H1 (cell line): ENCODE results near the gene RNF225. TPM values are rescaled to one million over a fixed set of nuclear protein-coding genes. Genes with fewer than 3 reads are reported as not detected.

ENCODE experiments used
- CTCF ChIA-PET: fragments of 300-600 bp; sonication (Branson Sonifier 250); formaldehyde crosslinking; loops from one replicate; lab custom pipeline; 2021; ENCODE audit not compliant: partially characterized antibody; lab: Charles Lee
- POLR2A ChIA-PET: fragments of 300-600 bp; sonication (Branson Sonifier 250); formaldehyde crosslinking; loops from one replicate; lab custom pipeline; 2021; ENCODE audit warnings: inconsistent platforms; ENCODE audit not compliant: partially characterized antibody; lab: Charles Lee
- DNase-seq, 2 experiments: peaks; one replicate each; pipeline versions ENCODE4 v3.0.0 to v3.0.0-alpha.2; 2010 to 2022; ENCODE audit warnings: low spot score in 2 of 2, low read depth in 1 of 2, mixed read lengths in 1 of 2
- FAIRE-seq: peaks from 2 replicates; lab custom pipeline; 2011; peaks lifted over from hg19 to GRCh38; lab: Jason Lieb, UNC
- H2AFZ ChIP-seq: 2 replicates; pipeline ENCODE4 v1.8.1; 2012; ENCODE audit warnings: low read length, inconsistent platforms
- H2AK5ac ChIP-seq: 2 replicates; pipeline ENCODE4 v1.6.1; 2013; ENCODE audit warnings: low read depth, low read length
- H2BK120ac ChIP-seq: replicated peaks from 2 replicates; pipeline ENCODE3; 2013; ENCODE audit warnings: low read depth, low read length, inconsistent platforms
- H2BK12ac ChIP-seq: 2 replicates; pipeline ENCODE4 v1.6.1; 2013; ENCODE audit warnings: low read depth, low read length
- H2BK15ac ChIP-seq: 2 replicates; pipeline ENCODE4 v1.6.1; 2013; ENCODE audit warnings: low read length
- H2BK20ac ChIP-seq: 2 replicates; pipeline ENCODE4 v1.6.1; 2013; ENCODE audit warnings: low read length
- H2BK5ac ChIP-seq: 2 replicates; pipeline ENCODE4 v1.6.1; 2013; ENCODE audit warnings: low read depth, low read length
- H3K14ac ChIP-seq: 2 replicates; pipeline ENCODE4 v1.6.1; 2013; ENCODE audit warnings: inconsistent platforms; ENCODE audit not compliant: insufficient read length
- H3K18ac ChIP-seq: 2 replicates; pipeline ENCODE4 v1.6.1; 2013; ENCODE audit warnings: low read length; ENCODE audit errors: extremely low read depth
- H3K23ac ChIP-seq: 2 replicates; pipeline ENCODE4 v1.6.1; 2013; ENCODE audit warnings: inconsistent platforms; ENCODE audit not compliant: insufficient read length
- H3K23me2 ChIP-seq: 2 replicates; pipeline ENCODE4 v1.6.1; 2013; ENCODE audit warnings: low read depth, low read length
- H3K27ac ChIP-seq: 2 replicates; pipeline ENCODE4 v1.6.1; 2011; ENCODE audit warnings: low read depth, low read length, inconsistent platforms
- H3K27me3 ChIP-seq, 4 experiments: replicated peaks in 1 of 4; 1 replicate in 1 of 4; 2 replicates in 3 of 4; pipeline versions ENCODE4 v1.6.1 to v1.8.1; 2011 to 2013; ENCODE audit warnings: low read length in 3 of 4, mild to moderate bottlenecking in 3 of 4, inconsistent platforms in 2 of 4, mixed read lengths in 2 of 4, moderate library complexity in 1 of 4; ENCODE audit not compliant: control insufficient read depth in 3 of 4, insufficient read depth in 3 of 4; ENCODE audit errors: extremely low read depth in 1 of 4
- H3K36me3 ChIP-seq, 4 experiments: 2 replicates each; pipeline versions ENCODE4 v1.6.1 to v1.8.1; 2011 to 2013; ENCODE audit warnings: mild to moderate bottlenecking in 4 of 4, low read length in 3 of 4, moderate library complexity in 2 of 4, control low read depth in 1 of 4, inconsistent platforms in 1 of 4; ENCODE audit not compliant: insufficient read depth in 4 of 4, control insufficient read depth in 2 of 4
- H3K4ac ChIP-seq: replicated peaks from 2 replicates; pipeline ENCODE3; 2013; ENCODE audit warnings: low read length, low read depth, mixed read lengths, inconsistent platforms; ENCODE audit not compliant: insufficient read length
- H3K4me1 ChIP-seq, 4 experiments: replicated peaks in 1 of 4; 1 replicate in 1 of 4; 2 replicates in 3 of 4; pipeline versions ENCODE4 v1.6.1 to v1.8.1; 2011 to 2013; ENCODE audit warnings: low read length in 3 of 4, inconsistent platforms in 2 of 4, mixed read lengths in 1 of 4; ENCODE audit not compliant: insufficient read depth in 4 of 4, control insufficient read depth in 3 of 4
- H3K4me2 ChIP-seq, 2 experiments: 2 replicates each; pipeline versions ENCODE4 v1.6.1 to v1.8.1; 2011 to 2013; ENCODE audit warnings: low read depth in 2 of 2, low read length in 2 of 2, control low read depth in 1 of 2, inconsistent platforms in 1 of 2, mild to moderate bottlenecking in 1 of 2; ENCODE audit not compliant: insufficient read depth in 1 of 2
- H3K4me3 ChIP-seq, 4 experiments: fragments of 200-600, 300-600 bp in 1 of 4; sonication (generic), shearing (Covaris generic), sonication (Bioruptor Twin) in 1 of 4; 2 replicates each; pipeline versions ENCODE4 v1.5.1 to v1.8.1; 2011 to 2016; ENCODE audit warnings: low read length in 4 of 4, low read depth in 3 of 4, control low read depth in 2 of 4, inconsistent platforms in 2 of 4, mild to moderate bottlenecking in 2 of 4, mixed read lengths in 1 of 4, moderate library complexity in 1 of 4; ENCODE audit not compliant: insufficient read depth in 2 of 4; ENCODE audit errors: extremely low read depth in 1 of 4
- H3K56ac ChIP-seq: replicated peaks from 2 replicates; pipeline ENCODE3; 2013; ENCODE audit warnings: low read depth, mild to moderate bottlenecking, mixed read lengths, low read length, inconsistent platforms; ENCODE audit not compliant: insufficient read length
- H3K79me1 ChIP-seq: 2 replicates; pipeline ENCODE4 v1.6.1; 2013; ENCODE audit warnings: low read depth, low read length, control low read depth
- H3K79me2 ChIP-seq, 2 experiments: 2 replicates each; pipeline versions ENCODE4 v1.6.1 to v1.8.1; 2012 to 2013; ENCODE audit warnings: low read length in 2 of 2, mild to moderate bottlenecking in 2 of 2, inconsistent platforms in 1 of 2; ENCODE audit not compliant: insufficient read depth in 2 of 2, control insufficient read depth in 1 of 2
- H3K9ac ChIP-seq, 4 experiments: replicated peaks in 1 of 4; 1 replicate in 1 of 4; 2 replicates in 3 of 4; pipeline versions ENCODE4 v1.6.1 to v1.8.1; 2011 to 2013; ENCODE audit warnings: low read depth in 3 of 4, low read length in 3 of 4, control low read depth in 2 of 4, mild to moderate bottlenecking in 2 of 4, moderate library complexity in 2 of 4, inconsistent platforms in 1 of 4; ENCODE audit errors: extremely low read depth in 1 of 4
- H3K9me3 ChIP-seq, 2 experiments: 2 replicates each; pipeline versions ENCODE4 v1.6.1 to v1.8.1; 2012 to 2013; ENCODE audit warnings: mild to moderate bottlenecking in 2 of 2, moderate library complexity in 2 of 2, control low read depth in 1 of 2, inconsistent platforms in 1 of 2, low read depth in 1 of 2, low read length in 1 of 2, mixed read lengths in 1 of 2; ENCODE audit not compliant: insufficient read depth in 2 of 2
- H4K20me1 ChIP-seq, 2 experiments: replicated peaks in 1 of 2; 2 replicates each; pipeline versions ENCODE3 to v1.8.1; 2011 to 2013; ENCODE audit warnings: inconsistent platforms in 2 of 2, low read length in 2 of 2, mild to moderate bottlenecking in 1 of 2; ENCODE audit not compliant: insufficient read depth in 2 of 2, control insufficient read depth in 1 of 2
- H4K5ac ChIP-seq: 2 replicates; pipeline ENCODE4 v1.6.1; 2013; ENCODE audit warnings: low read length, low read depth, mixed read lengths, inconsistent platforms; ENCODE audit not compliant: insufficient read length
- H4K8ac ChIP-seq: 2 replicates; pipeline ENCODE4 v1.8.0; 2013; ENCODE audit warnings: mild to moderate bottlenecking, moderate library complexity, low read length, inconsistent platforms; ENCODE audit not compliant: insufficient read depth; ENCODE audit errors: extremely low read depth
- H4K91ac ChIP-seq: replicated peaks from 2 replicates; pipeline ENCODE3; 2013; ENCODE audit warnings: low read length, mixed read lengths, inconsistent platforms; ENCODE audit not compliant: insufficient read length
- BACH1 ChIP-seq: IDR thresholded peaks from 2 replicates; pipeline ENCODE4 v1.6.1; 2012; ENCODE audit warnings: low read length, improper control_type of control experiment
- BRCA1 ChIP-seq: IDR thresholded peaks from 2 replicates; pipeline ENCODE4 v1.6.1; 2012; ENCODE audit warnings: low read depth, low read length, improper control_type of control experiment
- EP300 ChIP-seq, 2 experiments: IDR thresholded peaks; 1 replicate in 1 of 2; 2 replicates in 1 of 2; pipeline ENCODE4 v1.6.1; 2011 to 2012; ENCODE audit warnings: low read depth in 2 of 2, low read length in 2 of 2, mild to moderate bottlenecking in 2 of 2, borderline replicate concordance in 1 of 2, inconsistent platforms in 1 of 2, moderate library complexity in 1 of 2
- HDAC2 ChIP-seq, 2 experiments: fragments of 300-600 bp in 1 of 2; sonication (generic) in 1 of 2; IDR thresholded peaks; 2 replicates each; pipeline ENCODE4 v1.6.1; 2011 to 2012; ENCODE audit warnings: low read depth in 2 of 2, low read length in 2 of 2, mild to moderate bottlenecking in 2 of 2, moderate library complexity in 2 of 2, borderline replicate concordance in 1 of 2, inconsistent platforms in 1 of 2
- MAFK ChIP-seq: IDR thresholded peaks from 2 replicates; pipeline ENCODE4 v1.6.1; 2012; ENCODE audit warnings: low read depth, mild to moderate bottlenecking, improper control_type of control experiment, low read length
- NANOG ChIP-seq: IDR thresholded peaks from 2 replicates; pipeline ENCODE4 v1.6.1; 2011; ENCODE audit warnings: low read length, low read depth, mild to moderate bottlenecking, inconsistent platforms; ENCODE audit not compliant: insufficient read depth, poor library complexity, severe bottlenecking
- RXRA ChIP-seq: IDR thresholded peaks from 2 replicates; pipeline ENCODE4 v1.6.1; 2011; ENCODE audit warnings: low read depth, mild to moderate bottlenecking, low read length, moderate library complexity; ENCODE audit not compliant: insufficient read depth
- SP4 ChIP-seq: IDR thresholded peaks from 2 replicates; pipeline ENCODE4 v1.6.1; 2012; ENCODE audit warnings: low read length, inconsistent platforms
- TBP ChIP-seq: IDR thresholded peaks from 2 replicates; pipeline ENCODE4 v1.6.1; 2011; ENCODE audit warnings: low read depth, low read length, improper control_type of control experiment
- ZNF274 ChIP-seq: IDR thresholded peaks from 2 replicates; pipeline ENCODE4 v1.7.0; 2012; ENCODE audit warnings: low read length, borderline replicate concordance; ENCODE audit errors: extremely low read depth
- WGBS, 2 experiments: shearing (Covaris generic) in 1 of 2; methylation state at CpG; one replicate each; pipeline versions ENCODE4 v1.1.6 to v1.1.7; 2013 to 2015; ENCODE audit warnings: low lambda C conversion rate in 2 of 2, mixed read lengths in 2 of 2, inconsistent platforms in 1 of 2, low coverage in 1 of 2, missing lambda C conversion rate in 1 of 2; ENCODE audit not compliant: insufficient replicate concordance in 2 of 2, insufficient coverage in 1 of 2, insufficient read length in 1 of 2; ENCODE audit errors: extremely low coverage in 1 of 2, missing lambda C conversion rate in 1 of 2; 5-methylcytosine and 5-hydroxymethylcytosine counted together
- polyA plus RNA-seq, 7 experiments: library from polyadenylated mRNA; depleted of rRNA in 3 of 7; stranded (reverse) in 5 of 7; unstranded in 2 of 7; fragments of >200 nt in 5 of 7; fragments of 200-250 nt in 2 of 7; gene quantifications; 1 replicate in 5 of 7; 2 replicates in 1 of 7; 4 replicates in 1 of 7; pipeline versions ENCODE4 v1.2.1 to v1.2.3, GENCODE V29; 2011 to 2013; ENCODE audit warnings: missing spikeins in 2 of 7, mixed read lengths in 2 of 7
- total RNA-seq: library from RNA; stranded (reverse); fragmentation: NEBNext Ultra II Directional; extraction: Animal tissue kit (Norgen Biotek cat#: 25700); gene quantifications from 2 replicates; pipeline ENCODE4 v1.2.1, GENCODE V29; 2021
- TF ChIP-seq, protein P1 (sequence below): IDR thresholded peaks from 2 replicates; pipeline ENCODE4 v1.6.1; 2012; ENCODE audit warnings: inconsistent platforms

Gene RNF225
- total and polyA plus RNA-seq, 2 of the 8 experiments (the other 6 are each of a cell fraction or from before 2014, with no cell fraction given) = 0.17 to 1.0 TPM

DNA sequence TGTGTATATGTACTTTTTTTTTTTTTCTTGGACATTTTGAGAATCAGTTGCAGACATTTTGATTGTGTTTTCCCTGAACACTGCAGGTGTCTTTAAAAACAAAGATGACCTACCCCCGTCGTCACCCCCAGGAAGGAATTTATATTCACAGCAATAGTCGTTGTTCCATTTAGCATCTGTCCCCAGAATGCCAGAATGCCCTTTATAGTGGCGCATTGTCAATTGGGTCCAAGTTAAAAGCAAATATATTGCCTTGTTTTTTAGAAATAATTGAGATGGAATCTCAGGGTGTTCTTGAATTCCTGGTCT is 1.8 kb upstream of the RNF225 start:
- H2BK120ac ChIP-seq = no peak overlapping the region
- no peak overlapping the region for H2AFZ ChIP-seq
- FAIRE-seq (no peak), DNase-seq (no peak)
- peaks cover 0 to 25% of the 10 kb centered on the region in 2 experiments; a peak in 2 of 4 replicates for H3K79me2 ChIP-seq
- no peak overlapping the region for H4K8ac ChIP-seq
- no peak overlapping the region for H3K14ac ChIP-seq
- ChIA-PET CTCF (no interaction called here), POLR2A (no interaction called here)
- no peak overlapping the region for H2BK15ac ChIP-seq
- H4K20me1 ChIP-seq = peaks cover 14 to 19% of the 10 kb centered on the region in 2 experiments
- H3K23ac ChIP-seq = no peak overlapping the region
- H3K18ac ChIP-seq = no peak overlapping the region
- H3K23me2 ChIP-seq = peaks cover 7% of the 10 kb centered on the region; the same call in 1 of the 2 replicates
- H2BK5ac ChIP-seq = no peak overlapping the region
- TF ChIP-seq HDAC2 (IDR thresholded peaks at IDR 0.05; ENCODE audit: borderline replicate concordance in 1 of 2, low read depth in 2 of 2, low read length in 2 of 2) = no peak
- TF ChIP-seq BACH1 = no peak
- no peak for TF ChIP-seq RXRA
- TF ChIP-seq BRCA1 = no peak
- TF ChIP-seq, protein P1, sequence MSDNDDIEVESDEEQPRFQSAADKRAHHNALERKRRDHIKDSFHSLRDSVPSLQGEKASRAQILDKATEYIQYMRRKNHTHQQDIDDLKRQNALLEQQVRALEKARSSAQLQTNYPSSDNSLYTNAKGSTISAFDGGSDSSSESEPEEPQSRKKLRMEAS = no peak
- no peak for TF ChIP-seq MAFK
- no peak for TF ChIP-seq ZNF274
- no peak for TF ChIP-seq SP4
- no peak for TF ChIP-seq NANOG
- TF ChIP-seq TBP = no peak
- TF ChIP-seq EP300 (IDR thresholded peaks at IDR 0.05; ENCODE audit: borderline replicate concordance in 1 of 2, low read depth in 2 of 2, low read length in 2 of 2) = no peak
- H3K9ac ChIP-seq = no peak overlapping the region
- H2BK20ac ChIP-seq = no peak overlapping the region
- H3K9me3 ChIP-seq = no peaks in the 10 kb centered on the region
- no peak overlapping the region for H3K4me3 ChIP-seq
- 0 out of 2 replicates have a peak, but pooled peaks cover 2% of the 10 kb centered on the region for H3K79me1 ChIP-seq
- H3K56ac ChIP-seq = no peak overlapping the region
- H3K27me3 ChIP-seq = peaks cover 3 to 13% (median 11%) of the 10 kb centered on the region in 4 experiments; a peak in 6 of 7 replicates
- no peak overlapping the region for H2AK5ac ChIP-seq
- H2BK12ac ChIP-seq = no peak overlapping the region
- H4K5ac ChIP-seq = no peak overlapping the region
- H3K4me1 ChIP-seq = peaks cover 0 to 20% (median 12%) of the 10 kb centered on the region in 4 experiments; a peak in 5 of 7 replicates
- WGBS, 2 experiments = 90% methylated on average over 4 of the region's 4 CpGs; no CpG with 5 or more reads in 1 of the 2 experiments
- H3K36me3 ChIP-seq = peaks cover 19 to 51% (median 40%) of the 10 kb centered on the region in 4 experiments
- no peak overlapping the region for H4K91ac ChIP-seq
- H3K27ac ChIP-seq = no peak overlapping the region
- H3K4me2 ChIP-seq = no peak overlapping the region
- H3K4ac ChIP-seq = no peak overlapping the region
